ENCODE data around the gene EIF2S3.

Gene EIF2S3

DNA sequence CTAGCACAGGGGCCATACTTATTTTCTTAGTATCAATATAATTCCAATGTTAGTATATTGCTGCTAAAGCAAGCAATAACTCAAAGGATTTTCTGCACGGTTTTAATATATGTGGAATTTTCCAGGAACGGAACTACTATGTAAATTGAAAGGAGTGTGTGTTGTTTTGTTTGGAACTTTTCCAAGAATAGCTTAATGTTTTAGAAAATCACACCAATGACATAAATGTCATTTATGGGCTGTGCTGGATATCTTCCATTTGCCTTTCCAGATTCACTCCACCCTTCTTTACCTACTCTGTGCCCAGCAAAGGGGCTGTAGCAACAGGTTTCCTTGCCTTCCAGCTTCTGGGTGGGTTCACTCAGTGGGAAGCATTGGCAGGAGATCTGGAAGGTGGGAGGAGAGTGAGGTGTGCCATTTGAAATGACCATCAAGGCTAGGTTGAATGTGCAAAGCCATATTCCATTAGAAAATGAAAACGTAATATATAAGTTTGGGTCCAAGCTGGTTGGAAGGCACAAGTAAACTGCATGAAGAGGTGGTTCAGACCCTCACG is 69.6 kb downstream of the EIF2S3 start:
- no peak for DNase-seq (ENCODE audit: insufficient read length, low spot score)
- no peak for FAIRE-seq

DNA sequence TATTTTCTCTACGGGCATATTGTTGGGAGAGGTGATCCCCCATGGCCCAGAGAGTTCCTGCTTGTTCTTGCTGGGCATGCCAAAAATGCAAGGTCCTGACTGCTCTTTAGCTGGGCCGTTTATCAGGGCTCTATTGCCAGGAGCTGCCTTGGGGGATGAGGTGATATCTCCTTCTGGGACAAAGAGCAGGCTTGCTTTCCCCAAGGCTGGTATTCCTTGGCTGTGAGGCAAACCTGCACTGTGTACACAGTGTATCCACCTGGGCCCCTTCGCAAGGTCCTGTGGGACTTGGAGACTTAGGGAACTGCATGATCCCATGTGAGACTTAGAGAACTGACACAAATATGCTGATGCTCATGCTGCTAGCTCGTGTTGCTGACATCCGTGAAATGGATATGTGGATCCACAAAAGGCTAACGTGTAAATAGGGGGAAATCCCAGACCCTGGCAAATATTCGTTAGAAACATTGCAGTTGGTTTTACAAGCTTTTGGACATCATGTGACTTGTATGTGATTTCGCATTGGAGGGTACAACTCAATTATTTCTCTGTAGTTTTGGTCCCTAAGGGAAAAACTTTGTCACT is 70.4 kb downstream of the EIF2S3 start:
- FAIRE-seq (no peak), DNase-seq (ENCODE audit: insufficient read length, low spot score) (no peak)
